ENCODE measurements around the gene MCM3AP. TPM values are rescaled to one million over a fixed set of nuclear protein-coding genes. Genes with fewer than 3 reads are reported as not detected.

The MCM3AP gene
- total and polyA plus RNA-seq, 9 of the 15 experiments (the other 6 are each of a cell fraction or from before 2014, with no cell fraction given), result 6.5 to 179 (median 69.6) TPM

- TF ChIP-seq MAFF (IDR thresholded peaks at IDR 0.05; ENCODE audit: low read length), result no peak
- no peak for TF ChIP-seq EP400 (IDR thresholded peaks at IDR 0.05)
- no peak for TF ChIP-seq U2AF1 (optimal IDR thresholded peaks at IDR 0.05; ENCODE audit: low read depth, low read length)
- no peak for TF ChIP-seq RNF2 (IDR thresholded peaks at IDR 0.05)
- TF ChIP-seq SIRT6 (IDR thresholded peaks at IDR 0.05; ENCODE audit: low read depth, low read length), result no peak
- TF ChIP-seq MXI1 (IDR thresholded peaks at IDR 0.05; ENCODE audit: low read depth, low read length), result no peak
- no peak for TF ChIP-seq RBM34 (IDR thresholded peaks at IDR 0.05; ENCODE audit: borderline replicate concordance, insufficient read depth, low read length)
- no peak for TF ChIP-seq SFPQ (IDR thresholded peaks at IDR 0.05; ENCODE audit: low read depth, low read length)
- no peak for TF ChIP-seq ZFP1 (CRISPR knock-in tag; IDR thresholded peaks at IDR 0.05)
- no peak for TF ChIP-seq CTBP1 (IDR thresholded peaks at IDR 0.05; ENCODE audit: borderline replicate concordance)
- no peak for TF ChIP-seq CEBPB (tag; IDR thresholded peaks at IDR 0.05)
- TF ChIP-seq FOXO4 (CRISPR knock-in tag; IDR thresholded peaks at IDR 0.05), result no peak
- TF ChIP-seq ZBTB7A (IDR thresholded peaks at IDR 0.05; ENCODE audit: borderline replicate concordance, control insufficient read depth, low read depth, low read length), result no peak
- TF ChIP-seq TRIM24 (IDR thresholded peaks at IDR 0.05), result 0 out of 4 replicates have a peak, but pooled peaks of 1 of the 2 experiments have one; percentile 12
- no peak for TF ChIP-seq ZNF655 (CRISPR knock-in tag; IDR thresholded peaks at IDR 0.05)
- TF ChIP-seq CXXC5 (CRISPR knock-in tag; IDR thresholded peaks at IDR 0.05), result no peak
- no peak for TF ChIP-seq MAZ (CRISPR knock-in tag; conservative IDR thresholded peaks at IDR 0.05 in 1 of 2, IDR thresholded peaks at IDR 0.05 in 1 of 2)
- no peak for TF ChIP-seq TFAM (CRISPR knock-in tag; conservative IDR thresholded peaks at IDR 0.05)
- TF ChIP-seq NFIC (IDR thresholded peaks at IDR 0.05), result peak; percentile 32; the same call in 1 of the 2 replicates
- 0 out of 2 replicates have a peak, but pooled peaks have one; percentile 2 for TF ChIP-seq CREM (IDR thresholded peaks at IDR 0.05; ENCODE audit: low read depth)
- 0 out of 2 replicates have a peak, but pooled peaks have one; percentile 22 for TF ChIP-seq HDAC2 (IDR thresholded peaks at IDR 0.05)
- TF ChIP-seq RBM39 (optimal IDR thresholded peaks at IDR 0.05; ENCODE audit: low read depth, low read length), result no peak
- no peak for TF ChIP-seq GTF2F1 (IDR thresholded peaks at IDR 0.05; ENCODE audit: low read depth, low read length)
- no peak for TF ChIP-seq CHD2 (IDR thresholded peaks at IDR 0.05; ENCODE audit: low read depth, low read length)
Observed at GRCh38 chr21:46307625-46308024, 22.2 kb upstream of the MCM3AP start (continued).

Measured in K562 (cell line).